HepG2 (cell line): Measurements from ENCODE around the gene TADA3. TPM values are rescaled to one million over a fixed set of nuclear protein-coding genes. Genes with fewer than 3 reads are reported as not detected.

ENCODE experiments used
- AGO2 ChIP-seq: fragments of 200-400 bp; formaldehyde crosslinking; optimal IDR thresholded peaks from 2 replicates; pipeline ENCODE3; 2017; ENCODE audit warnings: mild to moderate bottlenecking, low read depth, low read length, moderate library complexity
- ARHGAP35 ChIP-seq: sonication (generic); formaldehyde crosslinking; IDR thresholded peaks from 2 replicates; pipeline ENCODE4 v1.9.0; 2022; ENCODE audit warnings: mild to moderate bottlenecking, inconsistent platforms, moderate library complexity, missing genetic modification reagents, borderline replicate concordance
- ATF1 ChIP-seq: IDR thresholded peaks from 2 replicates; pipeline ENCODE4 v1.6.1; 2016; ENCODE audit warnings: mild to moderate bottlenecking, control low read depth
- FOXK1 ChIP-seq: sonication (generic); formaldehyde crosslinking; IDR thresholded peaks from 2 replicates; pipeline ENCODE4 v1.4.0; 2020; ENCODE audit warnings: low read depth, missing genetic modification reagents, borderline replicate concordance
- HMGA1 ChIP-seq: sonication (generic); formaldehyde crosslinking; conservative IDR thresholded peaks from 2 replicates; pipeline ENCODE4 v1.4.0; 2020; ENCODE audit warnings: missing genetic modification reagents
- HMGXB4 ChIP-seq, 2 experiments: sonication (generic) in 1 of 2; formaldehyde crosslinking in 1 of 2; IDR thresholded peaks; 2 replicates each; pipeline versions ENCODE4 v1.4.0 to v1.6.1; 2018 to 2020; ENCODE audit warnings: missing genetic modification reagents in 2 of 2, borderline replicate concordance in 1 of 2, low read depth in 1 of 2, mild to moderate bottlenecking in 1 of 2, missing biosample characterization in 1 of 2
- HOXA3 ChIP-seq: sonication (generic); formaldehyde crosslinking; IDR thresholded peaks from 2 replicates; pipeline ENCODE4 v1.5.0; 2020; ENCODE audit warnings: missing genetic modification reagents
- KMT2B ChIP-seq: IDR thresholded peaks from 2 replicates; pipeline ENCODE4 v1.6.1; 2016; ENCODE audit warnings: missing genetic modification reagents, missing compliant biosample characterization
- NFE2L1 ChIP-seq: sonication (generic); formaldehyde crosslinking; IDR thresholded peaks from 2 replicates; pipeline ENCODE4 v1.4.0; 2020; ENCODE audit warnings: missing genetic modification reagents, mild to moderate bottlenecking, borderline replicate concordance
- RFX3 ChIP-seq: IDR thresholded peaks from 2 replicates; pipeline ENCODE4 v1.6.1; 2016; ENCODE audit warnings: missing biosample characterization, missing genetic modification reagents
- RFXAP ChIP-seq: sonication (generic); formaldehyde crosslinking; IDR thresholded peaks from 2 replicates; pipeline ENCODE4 v1.4.0; 2020; ENCODE audit warnings: missing genetic modification reagents, borderline replicate concordance
- SNAI1 ChIP-seq: sonication (generic); formaldehyde crosslinking; IDR thresholded peaks from 2 replicates; pipeline ENCODE4 v1.5.0; 2020; ENCODE audit warnings: mild to moderate bottlenecking, missing genetic modification reagents, borderline replicate concordance
- SSRP1 ChIP-seq: IDR thresholded peaks from 2 replicates; pipeline ENCODE4 v1.6.1; 2016; ENCODE audit warnings: control low read depth
- TCF7L2 ChIP-seq: IDR thresholded peaks from 2 replicates; pipeline ENCODE4 v1.6.1; 2011; ENCODE audit warnings: mild to moderate bottlenecking, low read depth, low read length, moderate library complexity
- TSC22D2 ChIP-seq: sonication (generic); formaldehyde crosslinking; IDR thresholded peaks from 2 replicates; pipeline ENCODE4 v1.5.1; 2020; ENCODE audit warnings: missing genetic modification reagents, mild to moderate bottlenecking, borderline replicate concordance
- ZBTB2 ChIP-seq: sonication (generic); formaldehyde crosslinking; IDR thresholded peaks from 2 replicates; pipeline ENCODE4 v1.8.0; 2022; ENCODE audit warnings: low read depth, missing genetic modification reagents
- ZBTB21 ChIP-seq: sonication (generic); formaldehyde crosslinking; IDR thresholded peaks from 2 replicates; pipeline ENCODE4 v1.4.0; 2020; ENCODE audit warnings: missing genetic modification reagents
- ZBTB37 ChIP-seq: sonication (generic); formaldehyde crosslinking; IDR thresholded peaks from 2 replicates; pipeline ENCODE4 v1.4.0; 2020; ENCODE audit warnings: mild to moderate bottlenecking, missing genetic modification reagents
- ZNF446 ChIP-seq: sonication (generic); formaldehyde crosslinking; IDR thresholded peaks from 2 replicates; pipeline ENCODE4 v1.5.0; 2020; ENCODE audit warnings: mild to moderate bottlenecking, missing genetic modification reagents
- ZNF691 ChIP-seq: sonication (generic); formaldehyde crosslinking; IDR thresholded peaks from 2 replicates; pipeline ENCODE4 v1.4.0; 2020; ENCODE audit warnings: missing genetic modification reagents, low read depth, mild to moderate bottlenecking, borderline replicate concordance
- ZNF781 ChIP-seq: sonication (generic); formaldehyde crosslinking; IDR thresholded peaks from 2 replicates; pipeline ENCODE4 v1.5.1; 2020; ENCODE audit warnings: borderline replicate concordance, mild to moderate bottlenecking, missing genetic modification reagents; ENCODE audit errors: not compliant biosample characterization
- polyA plus RNA-seq, 8 experiments: library from polyadenylated mRNA; depleted of rRNA in 3 of 8; stranded (reverse) in 7 of 8; unstranded in 1 of 8; fragments of >200 nt; fragmentation: Illumina TruSeq in 4 of 8; extraction: Trizol in 4 of 8; gene quantifications; 2 replicates each; pipeline versions ENCODE4 v1.2.1 to v1.2.3, GENCODE V29; 2011 to 2016; ENCODE audit warnings: low read depth in 4 of 8, missing spikeins in 1 of 8, mixed read lengths in 1 of 8; ENCODE audit not compliant: insufficient read depth in 1 of 8
- total RNA-seq, 5 experiments: library from RNA; depleted of rRNA; stranded (reverse); fragments of >200 nt; fragmentation: Illumina TruSeq; extraction: Trizol; gene quantifications; 2 replicates each; pipeline ENCODE4 v1.2.3, GENCODE V29; 2016; ENCODE audit warnings: low read depth in 1 of 5
- TF ChIP-seq, protein P1 (sequence below): sonication (generic); formaldehyde crosslinking; IDR thresholded peaks from 2 replicates; pipeline ENCODE4 v1.9.0; 2021; ENCODE audit warnings: missing genetic modification reagents, mild to moderate bottlenecking, borderline replicate concordance

The TADA3 gene
- total and polyA plus RNA-seq, 2 of the 13 experiments (the other 11 are each of a cell fraction or from before 2014, with no cell fraction given): 32.1 to 37.1 TPM

- TF ChIP-seq ZBTB2 (no peak; the same call in 1 of the 2 replicates), ZNF781 (CRISPR knock-in tag) (no peak), RFXAP (CRISPR knock-in tag) (no peak), ZNF691 (CRISPR knock-in tag) (no peak), SNAI1 (CRISPR knock-in tag) (no peak), HMGXB4 (CRISPR knock-in tag; IDR thresholded peaks at IDR 0.05; ENCODE audit: borderline replicate concordance in 1 of 2, low read depth in 1 of 2) (peak; percentile 70 to 73), ATF1 (CRISPR knock-in tag) (no peak; the same call in 1 of the 2 replicates), HMGA1 (CRISPR knock-in tag) (no peak), ZBTB21 (CRISPR knock-in tag) (no peak), AGO2 (peak; percentile 77), RFX3 (CRISPR knock-in tag) (no peak), ZNF446 (CRISPR knock-in tag) (no peak), HOXA3 (CRISPR knock-in tag) (peak; percentile 37; the same call in 1 of the 2 replicates), NFE2L1 (CRISPR knock-in tag) (no peak), SSRP1 (CRISPR knock-in tag) (no peak), TCF7L2 (no peak), TSC22D2 (CRISPR knock-in tag) (no peak), ARHGAP35 (CRISPR knock-in tag) (no peak), ZBTB37 (CRISPR knock-in tag) (no peak), FOXK1 (peak; percentile 27; the same call in 1 of the 2 replicates), KMT2B (CRISPR knock-in tag) (peak; percentile 36)
- TF ChIP-seq, protein P1, sequence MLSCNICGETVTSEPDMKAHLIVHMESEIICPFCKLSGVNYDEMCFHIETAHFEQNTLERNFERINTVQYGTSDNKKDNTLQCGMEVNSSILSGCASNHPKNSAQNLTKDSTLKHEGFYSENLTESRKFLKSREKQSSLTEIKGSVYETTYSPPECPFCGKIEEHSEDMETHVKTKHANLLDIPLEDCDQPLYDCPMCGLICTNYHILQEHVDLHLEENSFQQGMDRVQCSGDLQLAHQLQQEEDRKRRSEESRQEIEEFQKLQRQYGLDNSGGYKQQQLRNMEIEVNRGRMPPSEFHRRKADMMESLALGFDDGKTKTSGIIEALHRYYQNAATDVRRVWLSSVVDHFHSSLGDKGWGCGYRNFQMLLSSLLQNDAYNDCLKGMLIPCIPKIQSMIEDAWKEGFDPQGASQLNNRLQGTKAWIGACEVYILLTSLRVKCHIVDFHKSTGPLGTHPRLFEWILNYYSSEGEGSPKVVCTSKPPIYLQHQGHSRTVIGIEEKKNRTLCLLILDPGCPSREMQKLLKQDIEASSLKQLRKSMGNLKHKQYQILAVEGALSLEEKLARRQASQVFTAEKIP (CRISPR knock-in tag): no peak
Observed at GRCh38 chr3:9792405-9793160, at the start of gene TADA3, which contains the start of gene ARPC4 (continued).
